Effector CD8-positive, alpha-beta T cell (primary cell): ENCODE measurements around the gene SDC3.

Experiments used
- DNase-seq: peaks from one replicate; lab custom pipeline; 2025; lab: John Stamatoyannopoulos, UW

The SDC3 gene

GRCh38 chr1:30904962-30905335 lies 3.6 kb downstream of the SDC3 start:
- no peak for DNase-seq

GRCh38 chr1:30904191-30904961 lies 4.2 kb downstream of the SDC3 start:
- DNase-seq = no peak

- no peak for DNase-seq
Observed at GRCh38 chr1:30903343-30904034, 5.1 kb downstream of the SDC3 start.

- no peak for DNase-seq
Observed at GRCh38 chr1:30902593-30903290, 5.8 kb downstream of the SDC3 start.

GRCh38 chr1:30901798-30902581 lies 6.6 kb downstream of the SDC3 start:
- no peak for DNase-seq

GRCh38 chr1:30900931-30901560 lies 7.5 kb downstream of the SDC3 start:
- DNase-seq = no peak

- no peak for DNase-seq
Observed at GRCh38 chr1:30900486-30900885, 8.1 kb downstream of the SDC3 start.

- DNase-seq = no peak
Observed at GRCh38 chr1:30899577-30900389, 8.8 kb downstream of the SDC3 start.

GRCh38 chr1:30898031-30898815 lies 10.3 kb downstream of the SDC3 start:
- no peak for DNase-seq

GRCh38 chr1:30896905-30897304 lies 11.7 kb downstream of the SDC3 start:
- DNase-seq = no peak

- no peak for DNase-seq
Observed at GRCh38 chr1:30895944-30896660, 12.5 kb downstream of the SDC3 start.

GRCh38 chr1:30895382-30895943 lies 13.1 kb downstream of the SDC3 start:
- DNase-seq = no peak

- DNase-seq = no peak
Observed at GRCh38 chr1:30894508-30894973, 14.0 kb downstream of the SDC3 start.

GRCh38 chr1:30893776-30894507 lies 14.6 kb downstream of the SDC3 start:
- DNase-seq = no peak

GRCh38 chr1:30892671-30893073 lies 15.9 kb downstream of the SDC3 start:
- DNase-seq = no peak

GRCh38 chr1:30891227-30891552 lies 17.4 kb downstream of the SDC3 start:
- DNase-seq = no peak

GRCh38 chr1:30890502-30891226 lies 17.9 kb downstream of the SDC3 start:
- DNase-seq = no peak

- DNase-seq = no peak
Observed at GRCh38 chr1:30889511-30889910, 19.0 kb downstream of the SDC3 start.
